Measurements from ENCODE around the gene ZDHHC14.

GRCh38 chr6:157542414-157543160 is 161.6 kb downstream of the ZDHHC14 start:
- TF ChIP-seq POLR2A (IDR thresholded peaks at IDR 0.05) = no peak
- no peak for TF ChIP-seq POLR2AphosphoS5 (IDR thresholded peaks at IDR 0.05)
- TF ChIP-seq, protein P1, sequence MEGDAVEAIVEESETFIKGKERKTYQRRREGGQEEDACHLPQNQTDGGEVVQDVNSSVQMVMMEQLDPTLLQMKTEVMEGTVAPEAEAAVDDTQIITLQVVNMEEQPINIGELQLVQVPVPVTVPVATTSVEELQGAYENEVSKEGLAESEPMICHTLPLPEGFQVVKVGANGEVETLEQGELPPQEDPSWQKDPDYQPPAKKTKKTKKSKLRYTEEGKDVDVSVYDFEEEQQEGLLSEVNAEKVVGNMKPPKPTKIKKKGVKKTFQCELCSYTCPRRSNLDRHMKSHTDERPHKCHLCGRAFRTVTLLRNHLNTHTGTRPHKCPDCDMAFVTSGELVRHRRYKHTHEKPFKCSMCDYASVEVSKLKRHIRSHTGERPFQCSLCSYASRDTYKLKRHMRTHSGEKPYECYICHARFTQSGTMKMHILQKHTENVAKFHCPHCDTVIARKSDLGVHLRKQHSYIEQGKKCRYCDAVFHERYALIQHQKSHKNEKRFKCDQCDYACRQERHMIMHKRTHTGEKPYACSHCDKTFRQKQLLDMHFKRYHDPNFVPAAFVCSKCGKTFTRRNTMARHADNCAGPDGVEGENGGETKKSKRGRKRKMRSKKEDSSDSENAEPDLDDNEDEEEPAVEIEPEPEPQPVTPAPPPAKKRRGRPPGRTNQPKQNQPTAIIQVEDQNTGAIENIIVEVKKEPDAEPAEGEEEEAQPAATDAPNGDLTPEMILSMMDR (IDR thresholded peaks at IDR 0.05) = no peak
